DOHH2 (cell line): ENCODE measurements around the gene KLF9.

ENCODE experiments used
- H3F3A ChIP-seq: fragments of 200-600 bp; sonication (generic), shearing (Covaris generic); 2 replicates; pipeline ENCODE4 v1.6.0; 2016; ENCODE audit warnings: antibody characterized with exemption, mild to moderate bottlenecking; ENCODE audit not compliant: control insufficient read depth, insufficient read depth
- H3K27ac ChIP-seq: fragments of 200-600 bp; sonication (generic); 2 replicates; pipeline ENCODE4 v1.5.1; 2014; ENCODE audit warnings: low read depth, mild to moderate bottlenecking, low read length, moderate library complexity
- H3K27me3 ChIP-seq: fragments of 200-600 bp; sonication (generic); 2 replicates; pipeline ENCODE4 v1.6.1; 2014; ENCODE audit warnings: mild to moderate bottlenecking, low read length, mixed read lengths; ENCODE audit not compliant: control insufficient read depth
- H3K36me3 ChIP-seq: fragments of 200-600 bp; sonication (generic); 2 replicates; pipeline ENCODE4 v1.6.1; 2014; ENCODE audit warnings: mild to moderate bottlenecking, low read length, moderate library complexity, mixed read lengths; ENCODE audit not compliant: control insufficient read depth
- H3K4me1 ChIP-seq: fragments of 200-600 bp; sonication (generic); 2 replicates; pipeline ENCODE4 v1.6.1; 2014; ENCODE audit warnings: mild to moderate bottlenecking, low read length, mixed read lengths; ENCODE audit not compliant: control insufficient read depth
- H3K4me2 ChIP-seq: fragments of 200-600 bp; sonication (generic); 2 replicates; pipeline ENCODE4 v1.6.0; 2014; ENCODE audit warnings: mild to moderate bottlenecking, low read length, moderate library complexity
- H3K4me3 ChIP-seq: fragments of 200-600 bp; sonication (generic); 2 replicates; pipeline ENCODE4 v1.5.1; 2014; ENCODE audit warnings: mild to moderate bottlenecking, low read length, mixed read lengths
- H3K79me2 ChIP-seq: fragments of 200-600 bp; sonication (generic); 2 replicates; pipeline ENCODE4 v1.6.1; 2014; ENCODE audit warnings: mild to moderate bottlenecking, low read length, mixed read lengths; ENCODE audit not compliant: control insufficient read depth
- H3K9me2 ChIP-seq: fragments of 200-600 bp; sonication (generic); replicated peaks from 2 replicates; pipeline ENCODE4 v1.6.1; 2014; ENCODE audit warnings: mild to moderate bottlenecking, low read length, mixed read lengths; ENCODE audit not compliant: control insufficient read depth
- H3K9me3 ChIP-seq: fragments of 200-600 bp; sonication (generic); 2 replicates; pipeline ENCODE4 v1.6.1; 2014; ENCODE audit warnings: antibody characterized with exemption, low read length, mixed read lengths; ENCODE audit not compliant: control insufficient read depth, insufficient read depth
- H4K20me1 ChIP-seq: fragments of 200-600 bp; sonication (generic); 2 replicates; pipeline ENCODE4 v1.6.0; 2014; ENCODE audit warnings: low read depth, mild to moderate bottlenecking, antibody characterized with exemption, low read length, moderate library complexity; ENCODE audit not compliant: control insufficient read depth, insufficient read depth
- EZH2phosphoT487 ChIP-seq: fragments of 200-600 bp; sonication (generic); IDR thresholded peaks from 2 replicates; pipeline ENCODE4 v1.6.1; 2017; ENCODE audit warnings: borderline replicate concordance, mild to moderate bottlenecking, antibody characterized with exemption, low read length, moderate library complexity, mixed read lengths
- TF ChIP-seq, protein P1 (sequence below): fragments of 200-600 bp; sonication (generic); IDR thresholded peaks from one replicate; pipeline ENCODE4 v1.5.1; 2014; ENCODE audit warnings: antibody characterized with exemption, mild to moderate bottlenecking, low read depth, low read length; ENCODE audit not compliant: poor library complexity, severe bottlenecking

Gene KLF9

DNA sequence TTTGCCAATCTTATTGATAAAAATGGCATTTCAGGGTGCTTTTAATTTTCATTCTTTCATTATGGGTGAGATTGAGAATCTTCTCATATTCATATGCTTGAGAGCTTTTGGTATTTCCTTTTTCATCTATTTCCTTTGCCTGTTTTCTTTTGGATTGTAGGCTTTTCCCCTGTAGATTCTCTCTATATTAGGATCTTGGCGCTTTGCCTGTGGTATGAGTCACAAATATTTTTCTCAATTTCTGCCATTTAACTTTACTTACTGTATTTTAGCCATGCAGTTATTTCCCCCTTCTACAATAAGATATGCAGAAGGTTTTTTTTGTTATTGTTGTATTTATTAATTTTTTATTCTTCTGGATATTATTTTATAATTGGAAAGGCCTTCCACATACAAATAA is 21.5 kb upstream of the KLF9 start:
- Histone ChIP-seq H3K4me1 (no peaks in the 10 kb centered on the region), H3K27me3 (peaks cover 16% of the 10 kb centered on the region), H3K9me2 (no peaks in the 10 kb centered on the region), H3K4me2 (no peak overlapping the region), H3K36me3 (no peaks in the 10 kb centered on the region), H3K4me3 (no peak overlapping the region), H4K20me1 (no peaks in the 10 kb centered on the region), H3F3A (no peaks in the 10 kb centered on the region), H3K79me2 (no peaks in the 10 kb centered on the region), H3K27ac (no peak overlapping the region), H3K9me3 (no peaks in the 10 kb centered on the region)
- no peak for TF ChIP-seq EZH2phosphoT487
- TF ChIP-seq, protein P1, sequence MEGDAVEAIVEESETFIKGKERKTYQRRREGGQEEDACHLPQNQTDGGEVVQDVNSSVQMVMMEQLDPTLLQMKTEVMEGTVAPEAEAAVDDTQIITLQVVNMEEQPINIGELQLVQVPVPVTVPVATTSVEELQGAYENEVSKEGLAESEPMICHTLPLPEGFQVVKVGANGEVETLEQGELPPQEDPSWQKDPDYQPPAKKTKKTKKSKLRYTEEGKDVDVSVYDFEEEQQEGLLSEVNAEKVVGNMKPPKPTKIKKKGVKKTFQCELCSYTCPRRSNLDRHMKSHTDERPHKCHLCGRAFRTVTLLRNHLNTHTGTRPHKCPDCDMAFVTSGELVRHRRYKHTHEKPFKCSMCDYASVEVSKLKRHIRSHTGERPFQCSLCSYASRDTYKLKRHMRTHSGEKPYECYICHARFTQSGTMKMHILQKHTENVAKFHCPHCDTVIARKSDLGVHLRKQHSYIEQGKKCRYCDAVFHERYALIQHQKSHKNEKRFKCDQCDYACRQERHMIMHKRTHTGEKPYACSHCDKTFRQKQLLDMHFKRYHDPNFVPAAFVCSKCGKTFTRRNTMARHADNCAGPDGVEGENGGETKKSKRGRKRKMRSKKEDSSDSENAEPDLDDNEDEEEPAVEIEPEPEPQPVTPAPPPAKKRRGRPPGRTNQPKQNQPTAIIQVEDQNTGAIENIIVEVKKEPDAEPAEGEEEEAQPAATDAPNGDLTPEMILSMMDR: no peak

DNA sequence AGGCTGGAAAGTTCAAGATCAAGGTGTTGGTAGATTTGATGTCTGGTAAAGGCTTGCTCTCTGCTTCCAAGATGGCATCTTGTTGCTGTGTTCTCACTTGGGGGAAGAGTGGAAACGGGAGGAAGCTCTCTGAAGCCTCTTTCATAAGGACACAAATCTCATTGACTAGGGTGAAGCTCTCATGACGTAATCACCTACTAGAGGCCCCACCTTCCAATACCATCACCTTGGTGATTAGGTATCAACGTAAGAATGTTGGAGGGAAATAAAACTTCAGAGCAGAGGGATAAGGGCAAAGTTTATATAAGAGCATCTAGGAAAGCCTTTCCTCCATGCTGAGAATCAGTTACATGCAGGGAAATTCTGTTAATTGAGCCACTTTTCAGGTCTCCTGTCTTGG is 15.4 kb upstream of the KLF9 start:
- no peaks in the 10 kb centered on the region for H3K36me3 ChIP-seq
- no peaks in the 10 kb centered on the region for H3K9me2 ChIP-seq
- H3K27ac ChIP-seq: no peak overlapping the region
- peaks cover 5% of the 10 kb centered on the region; the same call in 1 of the 2 replicates for H3K27me3 ChIP-seq
- no peaks in the 10 kb centered on the region for H3F3A ChIP-seq
- H3K79me2 ChIP-seq: no peaks in the 10 kb centered on the region
- H4K20me1 ChIP-seq: no peaks in the 10 kb centered on the region
- H3K4me1 ChIP-seq: no peaks in the 10 kb centered on the region
- no peak overlapping the region for H3K4me2 ChIP-seq
- no peaks in the 10 kb centered on the region for H3K9me3 ChIP-seq
- no peak for TF ChIP-seq EZH2phosphoT487
- TF ChIP-seq, protein P1: no peak
- no peak overlapping the region for H3K4me3 ChIP-seq

DNA sequence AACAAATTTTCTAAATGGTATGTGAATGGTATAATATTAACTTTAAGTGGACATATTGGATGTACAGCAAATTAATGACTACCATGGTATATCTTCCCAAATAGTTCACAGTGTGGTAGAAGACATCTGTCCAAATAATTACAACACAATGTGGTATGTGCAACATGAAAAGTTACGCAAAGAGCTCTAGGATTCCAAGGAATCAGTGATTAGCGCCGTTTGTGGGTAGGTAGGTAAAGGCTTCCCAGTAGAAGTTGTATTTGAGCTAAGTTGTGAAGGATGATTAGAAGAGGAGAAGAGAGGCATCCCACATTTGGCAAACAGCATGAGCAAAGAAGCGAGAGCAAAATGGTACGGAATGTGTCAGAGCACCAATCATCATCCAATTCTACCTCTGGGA is 14.3 kb upstream of the KLF9 start:
- H3K9me2 ChIP-seq: no peaks in the 10 kb centered on the region
- H3K4me1 ChIP-seq: no peaks in the 10 kb centered on the region
- H3K27ac ChIP-seq: no peak overlapping the region
- H3K4me2 ChIP-seq: no peak overlapping the region
- H3K79me2 ChIP-seq: no peaks in the 10 kb centered on the region
- H3F3A ChIP-seq: no peaks in the 10 kb centered on the region
- TF ChIP-seq EZH2phosphoT487: no peak
- TF ChIP-seq, protein P1: no peak
- H3K27me3 ChIP-seq: peaks cover 8% of the 10 kb centered on the region; the same call in 1 of the 2 replicates
- no peaks in the 10 kb centered on the region for H3K9me3 ChIP-seq
- H3K36me3 ChIP-seq: no peaks in the 10 kb centered on the region
- H4K20me1 ChIP-seq: no peaks in the 10 kb centered on the region
- H3K4me3 ChIP-seq: no peak overlapping the region
